ENCODE data around the gene OR1K1.

The OR1K1 gene

GRCh38 chr9:122819326-122819725, 19.4 kb downstream of the OR1K1 start:
- no peak for TF ChIP-seq SIN3A (IDR thresholded peaks at IDR 0.05; ENCODE audit: borderline replicate concordance, insufficient read depth, low read length)
- TF ChIP-seq POLR2AphosphoS5 (IDR thresholded peaks at IDR 0.05; ENCODE audit: low read depth, low read length), result no peak
- no peak for TF ChIP-seq REST (IDR thresholded peaks at IDR 0.05; ENCODE audit: insufficient read depth in 1 of 2, low read depth in 2 of 2, low read length in 2 of 2)

GRCh38 chr9:122819791-122820489, 20.0 kb downstream of the OR1K1 start:
- peak; percentile 51; the same call in 1 of the 2 replicates for TF ChIP-seq SIN3A (IDR thresholded peaks at IDR 0.05; ENCODE audit: borderline replicate concordance, insufficient read depth, low read length)
- TF ChIP-seq TAF1 (IDR thresholded peaks at IDR 0.05; ENCODE audit: borderline replicate concordance, insufficient read depth, low read length), result no peak
- TF ChIP-seq REST (IDR thresholded peaks at IDR 0.05; ENCODE audit: insufficient read depth in 1 of 2, low read depth in 2 of 2, low read length in 2 of 2), result no peak
- TF ChIP-seq FOXP2 (optimal IDR thresholded peaks at IDR 0.05; ENCODE audit: borderline replicate concordance, extremely low read depth, extremely low read length, insufficient read depth), result no peak
- no peak for TF ChIP-seq POLR2AphosphoS5 (IDR thresholded peaks at IDR 0.05; ENCODE audit: low read depth, low read length)

- no peak for TF ChIP-seq REST (IDR thresholded peaks at IDR 0.05; ENCODE audit: insufficient read depth in 1 of 2, low read depth in 2 of 2, low read length in 2 of 2)
- TF ChIP-seq POLR2AphosphoS5 (IDR thresholded peaks at IDR 0.05; ENCODE audit: low read depth, low read length), result no peak
- no peak for TF ChIP-seq SIN3A (IDR thresholded peaks at IDR 0.05; ENCODE audit: borderline replicate concordance, insufficient read depth, low read length)
- TF ChIP-seq TAF1 (IDR thresholded peaks at IDR 0.05; ENCODE audit: borderline replicate concordance, insufficient read depth, low read length), result no peak
- TF ChIP-seq FOXP2 (optimal IDR thresholded peaks at IDR 0.05; ENCODE audit: borderline replicate concordance, extremely low read depth, extremely low read length, insufficient read depth), result no peak
Observed at GRCh38 chr9:122820490-122820845, 20.5 kb downstream of the OR1K1 start.

GRCh38 chr9:122821278-122821943, 21.5 kb downstream of the OR1K1 start:
- no peak for TF ChIP-seq FOXP2 (optimal IDR thresholded peaks at IDR 0.05; ENCODE audit: borderline replicate concordance, extremely low read depth, extremely low read length, insufficient read depth)

- TF ChIP-seq SIN3A (IDR thresholded peaks at IDR 0.05; ENCODE audit: borderline replicate concordance, insufficient read depth, low read length) (no peak), TAF1 (IDR thresholded peaks at IDR 0.05; ENCODE audit: borderline replicate concordance, insufficient read depth, low read length) (no peak), POLR2AphosphoS5 (IDR thresholded peaks at IDR 0.05; ENCODE audit: low read depth, low read length) (no peak), FOXP2 (optimal IDR thresholded peaks at IDR 0.05; ENCODE audit: borderline replicate concordance, extremely low read depth, extremely low read length, insufficient read depth) (no peak), REST (IDR thresholded peaks at IDR 0.05; ENCODE audit: insufficient read depth in 1 of 2, low read depth in 2 of 2, low read length in 2 of 2) (no peak)
Observed at GRCh38 chr9:122822056-122822455, 22.1 kb downstream of the OR1K1 start.

Data from PFSK-1 (cell line).